ENCODE results near the gene GGTA1. TPM values are rescaled to one million over a fixed set of nuclear protein-coding genes. Genes with fewer than 3 reads are reported as not detected.

GGTA1 gene
- total and polyA plus RNA-seq, 2 donors = 7.9 to 9.7 TPM

DNA sequence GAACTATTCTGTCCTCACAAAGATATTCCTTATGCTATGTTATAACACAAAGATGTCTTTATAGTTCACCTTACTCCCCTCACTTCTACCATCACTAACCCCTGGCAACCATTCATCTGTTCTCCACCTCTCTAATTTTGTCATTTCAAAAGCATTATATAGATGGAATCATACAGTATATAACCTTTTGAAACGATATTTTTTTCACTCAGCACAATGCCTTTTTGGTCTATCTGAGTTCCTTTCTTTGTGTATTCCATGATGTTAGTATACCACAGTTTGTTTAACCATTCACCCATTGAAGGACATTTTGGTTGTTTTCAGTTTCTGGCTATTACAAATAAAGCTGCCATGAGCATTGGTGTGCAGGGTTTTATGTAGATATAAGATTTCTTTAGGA is 93.7 kb downstream of the GGTA1 start:
- no peaks in the 10 kb centered on the region for H3K27me3 ChIP-seq (ENCODE audit: control insufficient read depth in 2 of 2, insufficient read depth in 1 of 2, low read length in 1 of 2)
- peaks cover 0 to 3% of the 10 kb centered on the region in 2 donors for H3K9me3 ChIP-seq (ENCODE audit: control insufficient read depth in 2 of 2, insufficient read depth in 1 of 2, low read length in 1 of 2)
- no peaks in the 10 kb centered on the region for H3K36me3 ChIP-seq (ENCODE audit: control insufficient read depth in 2 of 2, insufficient read depth in 2 of 2, low read length in 1 of 2)
- H3K4me1 ChIP-seq (ENCODE audit: control insufficient read depth in 2 of 2, insufficient read depth in 2 of 2, low read length in 2 of 2) = no peaks in the 10 kb centered on the region
- H3K27ac ChIP-seq (ENCODE audit: low read depth in 1 of 2, low read length in 1 of 2) = no peak overlapping the region
- H3K4me3 ChIP-seq (ENCODE audit: low read length in 2 of 2) = no peak overlapping the region
- DNase-seq (ENCODE audit: low read depth in 6 of 9, low spot score in 9 of 9) = no peak
- WGBS = 45% methylated on average over 1 of the region's 1 CpG

Other genes starting within 250 kb of the GGTA1 start
- gene GSN, start 231.7 kb downstream of the GGTA1 start, total RNA-seq = 138 TPM
- gene GSN, start 231.7 kb downstream of the GGTA1 start, polyA plus RNA-seq = 248 TPM
- gene STOM, start 129.6 kb downstream of the GGTA1 start, total RNA-seq = 28.5 TPM
- 157 TPM for gene STOM, start 129.6 kb downstream of the GGTA1 start, polyA plus RNA-seq
- 8.2 TPM for gene DAB2IP, start 151.8 kb upstream of the GGTA1 start, total RNA-seq
- 8.4 TPM for gene DAB2IP, start 151.8 kb upstream of the GGTA1 start, polyA plus RNA-seq

Measured in thymus (tissue), 11 donors.